Right kidney (tissue), 1 donor: ENCODE data around the gene FAM167B.
"Not testable (repeated sequence)": the region's sequence is repeated elsewhere in the genome, so short reads cannot be mapped to it uniquely, and the experiment has no call there.

Experiments
- DNase-seq: peaks from one replicate; pipeline ENCODE4 v3.0.0-alpha.2; 2016

The FAM167B gene

GRCh38 chr1:32256473-32257226 is 9.6 kb downstream of the FAM167B start:
- no peak for DNase-seq

- no peak for DNase-seq
These were observed 10.1 kb downstream of the FAM167B start for GRCh38 chr1:32257227-32257508.

DNA sequence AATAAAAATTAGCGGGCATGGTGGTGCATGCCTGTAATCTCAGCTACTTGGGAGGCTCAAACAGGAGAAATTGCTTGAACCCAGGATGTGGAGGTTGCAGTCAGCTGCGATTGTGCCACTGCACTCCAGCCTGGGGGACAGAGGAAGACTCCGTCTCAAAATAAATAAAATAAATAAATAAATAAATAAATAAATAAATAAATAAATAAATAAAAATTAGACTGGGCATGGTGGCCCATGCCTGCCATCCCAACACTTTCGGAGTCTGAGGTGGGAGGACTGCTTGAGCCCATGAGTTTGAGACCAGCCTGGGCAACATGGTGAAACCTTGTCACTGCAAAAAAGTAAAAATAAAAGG is 16.2 kb downstream of the FAM167B start:
- not testable (repeated sequence) for DNase-seq

- no peak for DNase-seq
These were observed 16.7 kb downstream of the FAM167B start for GRCh38 chr1:32263744-32264143.

- DNase-seq = no peak
These were observed 18.8 kb downstream of the FAM167B start for GRCh38 chr1:32265846-32266245.

GRCh38 chr1:32266921-32267591 is 20.0 kb downstream of the FAM167B start:
- DNase-seq = no peak

- DNase-seq = no peak
These were observed 22.7 kb downstream of the FAM167B start for GRCh38 chr1:32269744-32270143.

DNA sequence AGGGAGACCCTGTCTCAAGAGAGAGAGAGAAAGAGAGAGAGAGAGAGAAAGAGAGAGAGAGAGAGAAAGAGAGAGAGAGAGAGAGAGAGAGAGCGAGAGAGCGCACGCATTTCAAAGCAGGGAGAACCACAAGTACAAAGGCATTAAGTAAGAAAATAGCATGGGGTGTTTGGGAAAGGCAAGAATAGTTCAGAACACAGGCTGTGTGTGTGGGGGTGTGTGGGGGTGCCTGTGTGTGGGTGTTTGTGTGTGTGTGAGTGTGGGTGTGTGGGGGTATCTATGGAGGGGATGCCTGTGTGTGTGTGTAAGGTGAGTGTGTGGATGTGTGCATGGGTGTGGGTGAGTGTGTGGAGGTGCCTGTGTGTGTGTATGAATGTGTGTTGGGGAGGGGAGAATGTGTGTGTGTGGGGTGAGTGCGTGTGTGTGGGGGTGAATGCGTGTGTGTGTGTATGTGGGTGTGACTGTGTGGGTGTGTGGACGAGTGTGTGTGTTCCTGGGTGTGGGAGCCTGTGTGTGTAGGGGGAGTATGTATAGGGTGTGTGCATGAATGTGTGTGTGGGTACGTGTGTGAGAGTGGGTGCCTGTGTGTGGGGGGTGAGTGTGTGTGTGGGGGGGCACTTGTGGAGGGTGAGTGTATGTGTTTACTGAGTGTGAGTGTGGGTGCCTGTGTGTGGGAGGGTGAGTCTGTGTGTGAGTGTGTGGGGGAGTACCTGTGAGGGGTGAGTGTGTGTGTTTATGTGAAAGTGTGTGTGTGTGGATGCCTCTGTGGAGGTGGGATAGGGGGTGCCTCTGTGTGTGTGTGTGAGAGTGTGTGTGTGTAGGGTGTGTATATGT is 25.8 kb downstream of the FAM167B start:
- DNase-seq = peak; percentile 42

DNA sequence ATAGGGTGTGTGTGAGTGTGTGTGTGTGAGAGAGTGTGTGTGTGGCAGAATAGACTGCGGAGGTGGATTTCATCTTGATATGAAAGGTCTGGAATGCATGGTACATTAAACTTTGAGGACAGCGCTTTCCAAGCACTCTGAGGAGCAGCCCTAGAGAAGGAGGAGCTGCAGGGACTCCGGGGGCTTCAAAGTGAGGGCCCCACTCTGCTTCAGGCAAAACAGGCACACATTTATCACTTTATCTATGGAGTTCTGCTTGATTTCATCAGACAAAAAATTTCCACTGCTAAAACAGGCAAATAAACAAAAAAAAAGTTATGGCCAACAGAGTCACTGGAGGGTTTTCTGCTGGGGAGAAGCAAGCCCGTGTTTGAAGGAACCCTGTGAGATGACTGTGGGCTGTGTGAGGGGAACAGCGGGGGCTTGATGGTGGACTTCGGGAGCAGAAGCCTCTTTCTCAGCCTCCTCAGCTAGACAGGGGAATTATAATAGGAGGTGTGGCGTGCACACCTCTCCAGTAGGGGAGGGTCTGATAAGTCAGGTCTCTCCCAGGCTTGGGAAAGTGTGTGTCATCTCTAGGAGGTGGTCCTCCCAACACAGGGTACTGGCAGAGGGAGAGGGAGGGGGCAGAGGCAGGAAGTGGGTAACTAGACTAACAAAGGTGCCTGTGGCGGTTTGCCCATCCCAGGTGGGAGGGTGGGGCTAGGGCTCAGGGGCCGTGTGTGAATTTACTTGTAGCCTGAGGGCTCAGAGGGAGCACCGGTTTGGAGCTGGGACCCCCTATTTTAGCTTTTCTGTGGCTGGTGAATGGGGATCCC is 26.6 kb downstream of the FAM167B start:
- peak; percentile 56 for DNase-seq

- DNase-seq = no peak
These were observed 27.8 kb downstream of the FAM167B start for GRCh38 chr1:32274646-32275340.

GRCh38 chr1:32275424-32275823 is 28.4 kb downstream of the FAM167B start:
- peak; percentile 34 for DNase-seq

DNA sequence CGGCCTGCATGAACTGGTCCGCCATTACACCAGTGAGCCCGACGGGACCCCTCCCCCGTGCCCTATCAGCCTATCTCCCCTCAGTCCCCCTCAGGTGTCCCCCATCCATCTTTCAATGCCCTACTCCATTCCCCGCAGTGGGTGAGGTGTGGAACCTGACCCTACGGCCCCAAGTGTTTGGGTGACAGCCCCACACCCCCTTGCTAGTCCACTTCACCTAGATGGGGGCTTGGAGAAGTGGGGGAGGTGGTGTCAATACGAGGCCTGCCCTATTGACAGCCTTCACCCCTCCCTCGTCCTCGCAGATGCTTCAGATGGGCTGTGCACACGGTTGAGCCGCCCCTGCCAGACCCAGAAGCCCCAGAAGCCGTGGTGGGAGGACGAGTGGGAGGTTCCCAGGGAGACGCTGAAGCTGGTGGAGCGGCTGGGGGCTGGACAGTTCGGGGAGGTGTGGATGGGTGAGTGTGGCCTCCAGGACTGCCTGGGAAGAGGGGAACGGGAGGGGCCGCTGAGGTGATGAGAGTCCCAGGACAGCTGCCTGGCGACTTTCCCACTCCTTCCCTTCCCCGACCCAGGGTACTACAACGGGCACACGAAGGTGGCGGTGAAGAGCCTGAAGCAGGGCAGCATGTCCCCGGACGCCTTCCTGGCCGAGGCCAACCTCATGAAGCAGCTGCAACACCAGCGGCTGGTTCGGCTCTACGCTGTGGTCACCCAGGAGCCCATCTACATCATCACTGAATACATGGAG is 29.2 kb downstream of the FAM167B start:
- DNase-seq = peak; percentile 30

DNA sequence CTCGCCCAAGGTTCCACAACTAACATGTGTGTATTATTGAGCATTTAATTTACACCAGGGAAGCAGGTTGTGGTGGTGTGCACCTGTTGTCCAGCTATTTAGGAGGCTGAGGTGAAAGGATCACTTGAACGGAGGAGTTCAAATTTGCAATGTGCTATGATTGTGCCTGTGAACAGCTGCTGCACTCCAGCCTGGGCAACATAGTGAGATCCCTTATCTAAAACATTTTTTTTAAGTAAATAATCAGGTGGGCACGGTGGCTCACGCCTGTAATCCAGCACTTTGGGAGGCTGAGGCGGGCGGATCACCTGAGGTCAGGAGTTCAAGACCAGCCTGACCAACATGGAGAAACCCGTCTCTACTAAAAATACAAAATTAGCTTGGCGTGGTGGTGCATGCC is 37.8 kb downstream of the FAM167B start:
- not testable (repeated sequence) for DNase-seq

DNA sequence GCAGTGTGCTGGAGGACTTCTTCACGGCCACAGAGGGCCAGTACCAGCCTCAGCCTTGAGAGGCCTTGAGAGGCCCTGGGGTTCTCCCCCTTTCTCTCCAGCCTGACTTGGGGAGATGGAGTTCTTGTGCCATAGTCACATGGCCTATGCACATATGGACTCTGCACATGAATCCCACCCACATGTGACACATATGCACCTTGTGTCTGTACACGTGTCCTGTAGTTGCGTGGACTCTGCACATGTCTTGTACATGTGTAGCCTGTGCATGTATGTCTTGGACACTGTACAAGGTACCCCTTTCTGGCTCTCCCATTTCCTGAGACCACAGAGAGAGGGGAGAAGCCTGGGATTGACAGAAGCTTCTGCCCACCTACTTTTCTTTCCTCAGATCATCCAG is 38.6 kb downstream of the FAM167B start:
- DNase-seq = no peak

GRCh38 chr1:32286763-32287162 is 39.7 kb downstream of the FAM167B start:
- no peak for DNase-seq

DNA sequence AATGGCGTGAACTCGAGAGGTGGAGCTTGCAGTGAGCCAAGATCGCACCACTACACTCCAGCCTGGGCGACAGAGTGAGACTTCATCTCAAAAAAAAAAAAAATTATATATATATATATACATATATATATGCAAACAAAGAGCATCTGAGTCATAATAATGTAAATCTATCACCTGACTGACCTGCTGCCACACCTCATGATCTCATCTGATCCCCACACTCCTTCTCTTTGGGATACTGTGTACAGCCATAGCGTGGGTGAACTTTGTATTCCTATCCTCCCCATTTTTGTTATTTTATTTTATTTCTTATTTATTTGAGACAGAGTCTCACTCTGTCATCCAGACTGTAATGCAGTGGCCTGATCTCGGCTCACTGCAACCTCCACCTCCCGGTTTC is 42.2 kb downstream of the FAM167B start:
- DNase-seq = no peak

- DNase-seq = no peak
These were observed 44.2 kb downstream of the FAM167B start for GRCh38 chr1:32291145-32291707.

GRCh38 chr1:32291708-32292538 is 44.9 kb downstream of the FAM167B start, which contains the start of gene HDAC1:
Gene HDAC1, plus strand, starts transcription at chr1:32292083. Its CDS starts 87 bp downstream, at chr1:32292170.
- peak; percentile 97 for DNase-seq

GRCh38 chr1:32298211-32298610 is 51.2 kb downstream of the FAM167B start:
- not testable (repeated sequence) for DNase-seq
